PC-9 (cell line): ENCODE results near the gene RFX2.

Experiments used
- EZH2 ChIP-seq: fragments of 200-600 bp; sonication (generic); IDR thresholded peaks from 2 replicates; pipeline ENCODE4 v1.8.0; 2017; ENCODE audit warnings: antibody characterized with exemption, low read depth
- TF ChIP-seq, protein P1 (sequence below): fragments of 200-600 bp; sonication (generic); conservative IDR thresholded peaks from 2 replicates; pipeline ENCODE4 v1.6.1; 2017; ENCODE audit warnings: mixed run types, antibody characterized with exemption, mild to moderate bottlenecking, moderate library complexity

DNA sequence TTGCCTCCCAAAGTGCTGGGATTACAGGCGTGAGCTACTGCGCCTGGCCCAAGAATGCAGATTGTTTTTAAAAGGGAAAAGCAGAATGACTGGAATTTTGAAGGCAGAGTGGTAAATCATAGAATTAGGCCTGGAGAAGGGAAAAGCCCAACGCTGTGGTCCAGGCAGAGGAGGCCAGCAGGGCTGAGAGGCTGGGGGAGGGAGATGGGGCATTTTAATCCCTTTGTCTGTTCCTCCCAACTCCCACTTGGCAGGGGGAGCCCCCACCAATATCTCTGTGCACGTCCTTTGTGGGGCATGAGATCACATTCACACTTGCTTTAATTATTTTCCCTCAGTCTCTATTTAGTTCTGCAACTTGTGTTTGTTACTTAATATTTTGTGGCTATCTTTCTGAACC, 77.9 kb downstream of the RFX2 start:
- no peak for TF ChIP-seq EZH2
- TF ChIP-seq, protein P1, sequence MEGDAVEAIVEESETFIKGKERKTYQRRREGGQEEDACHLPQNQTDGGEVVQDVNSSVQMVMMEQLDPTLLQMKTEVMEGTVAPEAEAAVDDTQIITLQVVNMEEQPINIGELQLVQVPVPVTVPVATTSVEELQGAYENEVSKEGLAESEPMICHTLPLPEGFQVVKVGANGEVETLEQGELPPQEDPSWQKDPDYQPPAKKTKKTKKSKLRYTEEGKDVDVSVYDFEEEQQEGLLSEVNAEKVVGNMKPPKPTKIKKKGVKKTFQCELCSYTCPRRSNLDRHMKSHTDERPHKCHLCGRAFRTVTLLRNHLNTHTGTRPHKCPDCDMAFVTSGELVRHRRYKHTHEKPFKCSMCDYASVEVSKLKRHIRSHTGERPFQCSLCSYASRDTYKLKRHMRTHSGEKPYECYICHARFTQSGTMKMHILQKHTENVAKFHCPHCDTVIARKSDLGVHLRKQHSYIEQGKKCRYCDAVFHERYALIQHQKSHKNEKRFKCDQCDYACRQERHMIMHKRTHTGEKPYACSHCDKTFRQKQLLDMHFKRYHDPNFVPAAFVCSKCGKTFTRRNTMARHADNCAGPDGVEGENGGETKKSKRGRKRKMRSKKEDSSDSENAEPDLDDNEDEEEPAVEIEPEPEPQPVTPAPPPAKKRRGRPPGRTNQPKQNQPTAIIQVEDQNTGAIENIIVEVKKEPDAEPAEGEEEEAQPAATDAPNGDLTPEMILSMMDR, result no peak
